ENCODE data around the gene FER. TPM values are rescaled to one million over a fixed set of nuclear protein-coding genes. Genes with fewer than 3 reads are reported as not detected.

FER gene
- total and polyA plus RNA-seq, 2 of the 13 experiments (the other 11 are each of a cell fraction or from before 2014, with no cell fraction given): 7.9 to 29.0 TPM

GRCh38 chr5:109215040-109215439 is 467.3 kb downstream of the FER start (continued):
- TF ChIP-seq, protein P1, sequence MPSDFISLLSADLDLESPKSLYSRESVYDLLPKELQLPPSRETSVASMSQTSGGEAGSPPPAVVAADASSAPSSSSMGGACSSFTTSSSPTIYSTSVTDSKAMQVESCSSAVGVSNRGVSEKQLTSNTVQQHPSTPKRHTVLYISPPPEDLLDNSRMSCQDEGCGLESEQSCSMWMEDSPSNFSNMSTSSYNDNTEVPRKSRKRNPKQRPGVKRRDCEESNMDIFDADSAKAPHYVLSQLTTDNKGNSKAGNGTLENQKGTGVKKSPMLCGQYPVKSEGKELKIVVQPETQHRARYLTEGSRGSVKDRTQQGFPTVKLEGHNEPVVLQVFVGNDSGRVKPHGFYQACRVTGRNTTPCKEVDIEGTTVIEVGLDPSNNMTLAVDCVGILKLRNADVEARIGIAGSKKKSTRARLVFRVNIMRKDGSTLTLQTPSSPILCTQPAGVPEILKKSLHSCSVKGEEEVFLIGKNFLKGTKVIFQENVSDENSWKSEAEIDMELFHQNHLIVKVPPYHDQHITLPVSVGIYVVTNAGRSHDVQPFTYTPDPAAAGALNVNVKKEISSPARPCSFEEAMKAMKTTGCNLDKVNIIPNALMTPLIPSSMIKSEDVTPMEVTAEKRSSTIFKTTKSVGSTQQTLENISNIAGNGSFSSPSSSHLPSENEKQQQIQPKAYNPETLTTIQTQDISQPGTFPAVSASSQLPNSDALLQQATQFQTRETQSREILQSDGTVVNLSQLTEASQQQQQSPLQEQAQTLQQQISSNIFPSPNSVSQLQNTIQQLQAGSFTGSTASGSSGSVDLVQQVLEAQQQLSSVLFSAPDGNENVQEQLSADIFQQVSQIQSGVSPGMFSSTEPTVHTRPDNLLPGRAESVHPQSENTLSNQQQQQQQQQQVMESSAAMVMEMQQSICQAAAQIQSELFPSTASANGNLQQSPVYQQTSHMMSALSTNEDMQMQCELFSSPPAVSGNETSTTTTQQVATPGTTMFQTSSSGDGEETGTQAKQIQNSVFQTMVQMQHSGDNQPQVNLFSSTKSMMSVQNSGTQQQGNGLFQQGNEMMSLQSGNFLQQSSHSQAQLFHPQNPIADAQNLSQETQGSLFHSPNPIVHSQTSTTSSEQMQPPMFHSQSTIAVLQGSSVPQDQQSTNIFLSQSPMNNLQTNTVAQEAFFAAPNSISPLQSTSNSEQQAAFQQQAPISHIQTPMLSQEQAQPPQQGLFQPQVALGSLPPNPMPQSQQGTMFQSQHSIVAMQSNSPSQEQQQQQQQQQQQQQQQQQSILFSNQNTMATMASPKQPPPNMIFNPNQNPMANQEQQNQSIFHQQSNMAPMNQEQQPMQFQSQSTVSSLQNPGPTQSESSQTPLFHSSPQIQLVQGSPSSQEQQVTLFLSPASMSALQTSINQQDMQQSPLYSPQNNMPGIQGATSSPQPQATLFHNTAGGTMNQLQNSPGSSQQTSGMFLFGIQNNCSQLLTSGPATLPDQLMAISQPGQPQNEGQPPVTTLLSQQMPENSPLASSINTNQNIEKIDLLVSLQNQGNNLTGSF (CRISPR knock-in tag; IDR thresholded peaks at IDR 0.05): no peak
- TF ChIP-seq PRDM10 (CRISPR knock-in tag; IDR thresholded peaks at IDR 0.05; ENCODE audit: low read depth) (no peak), ZNF749 (CRISPR knock-in tag; IDR thresholded peaks at IDR 0.05; ENCODE audit: borderline replicate concordance) (no peak), FOXA1 (IDR thresholded peaks at IDR 0.05) (no peak), FOXA1 (CRISPR knock-in tag; IDR thresholded peaks at IDR 0.05) (peak; percentile 54; the same call in 1 of the 2 replicates), PCBP2 (optimal IDR thresholded peaks at IDR 0.05; ENCODE audit: low read depth, low read length, poor library complexity, severe bottlenecking) (no peak), KDM3A (CRISPR knock-in tag; IDR thresholded peaks at IDR 0.05; ENCODE audit: low read depth) (no peak), TCF12 (IDR thresholded peaks at IDR 0.05) (no peak), TCF12 (CRISPR knock-in tag; IDR thresholded peaks at IDR 0.05) (no peak)
- TF ChIP-seq, protein P2, sequence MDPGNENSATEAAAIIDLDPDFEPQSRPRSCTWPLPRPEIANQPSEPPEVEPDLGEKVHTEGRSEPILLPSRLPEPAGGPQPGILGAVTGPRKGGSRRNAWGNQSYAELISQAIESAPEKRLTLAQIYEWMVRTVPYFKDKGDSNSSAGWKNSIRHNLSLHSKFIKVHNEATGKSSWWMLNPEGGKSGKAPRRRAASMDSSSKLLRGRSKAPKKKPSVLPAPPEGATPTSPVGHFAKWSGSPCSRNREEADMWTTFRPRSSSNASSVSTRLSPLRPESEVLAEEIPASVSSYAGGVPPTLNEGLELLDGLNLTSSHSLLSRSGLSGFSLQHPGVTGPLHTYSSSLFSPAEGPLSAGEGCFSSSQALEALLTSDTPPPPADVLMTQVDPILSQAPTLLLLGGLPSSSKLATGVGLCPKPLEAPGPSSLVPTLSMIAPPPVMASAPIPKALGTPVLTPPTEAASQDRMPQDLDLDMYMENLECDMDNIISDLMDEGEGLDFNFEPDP (CRISPR knock-in tag; conservative IDR thresholded peaks at IDR 0.05): no peak
- TF ChIP-seq, protein P3, sequence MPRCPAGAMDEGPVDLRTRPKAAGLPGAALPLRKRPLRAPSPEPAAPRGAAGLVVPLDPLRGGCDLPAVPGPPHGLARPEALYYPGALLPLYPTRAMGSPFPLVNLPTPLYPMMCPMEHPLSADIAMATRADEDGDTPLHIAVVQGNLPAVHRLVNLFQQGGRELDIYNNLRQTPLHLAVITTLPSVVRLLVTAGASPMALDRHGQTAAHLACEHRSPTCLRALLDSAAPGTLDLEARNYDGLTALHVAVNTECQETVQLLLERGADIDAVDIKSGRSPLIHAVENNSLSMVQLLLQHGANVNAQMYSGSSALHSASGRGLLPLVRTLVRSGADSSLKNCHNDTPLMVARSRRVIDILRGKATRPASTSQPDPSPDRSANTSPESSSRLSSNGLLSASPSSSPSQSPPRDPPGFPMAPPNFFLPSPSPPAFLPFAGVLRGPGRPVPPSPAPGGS (CRISPR knock-in tag; IDR thresholded peaks at IDR 0.05): no peak
- TF ChIP-seq, protein P4, sequence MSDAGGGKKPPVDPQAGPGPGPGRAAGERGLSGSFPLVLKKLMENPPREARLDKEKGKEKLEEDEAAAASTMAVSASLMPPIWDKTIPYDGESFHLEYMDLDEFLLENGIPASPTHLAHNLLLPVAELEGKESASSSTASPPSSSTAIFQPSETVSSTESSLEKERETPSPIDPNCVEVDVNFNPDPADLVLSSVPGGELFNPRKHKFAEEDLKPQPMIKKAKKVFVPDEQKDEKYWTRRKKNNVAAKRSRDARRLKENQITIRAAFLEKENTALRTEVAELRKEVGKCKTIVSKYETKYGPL (CRISPR knock-in tag; IDR thresholded peaks at IDR 0.05): no peak

All from HepG2 (cell line).